GM21619 (cell line): ENCODE measurements around the gene KNTC1.
A peak's percentile ranks its signal among the peaks of the same experiment; 100 is the strongest.
"Not testable (repeated sequence)": the region's sequence is repeated elsewhere in the genome, so short reads cannot be mapped to it uniquely, and the experiment has no call there.

Experiments used
- ATAC-seq: cut with Tn5 transposase; IDR thresholded peaks from one replicate; pipeline ENCODE4 v1.9.1; 2021; ENCODE audit not compliant: unreplicated experiment

Gene KNTC1, protein sequence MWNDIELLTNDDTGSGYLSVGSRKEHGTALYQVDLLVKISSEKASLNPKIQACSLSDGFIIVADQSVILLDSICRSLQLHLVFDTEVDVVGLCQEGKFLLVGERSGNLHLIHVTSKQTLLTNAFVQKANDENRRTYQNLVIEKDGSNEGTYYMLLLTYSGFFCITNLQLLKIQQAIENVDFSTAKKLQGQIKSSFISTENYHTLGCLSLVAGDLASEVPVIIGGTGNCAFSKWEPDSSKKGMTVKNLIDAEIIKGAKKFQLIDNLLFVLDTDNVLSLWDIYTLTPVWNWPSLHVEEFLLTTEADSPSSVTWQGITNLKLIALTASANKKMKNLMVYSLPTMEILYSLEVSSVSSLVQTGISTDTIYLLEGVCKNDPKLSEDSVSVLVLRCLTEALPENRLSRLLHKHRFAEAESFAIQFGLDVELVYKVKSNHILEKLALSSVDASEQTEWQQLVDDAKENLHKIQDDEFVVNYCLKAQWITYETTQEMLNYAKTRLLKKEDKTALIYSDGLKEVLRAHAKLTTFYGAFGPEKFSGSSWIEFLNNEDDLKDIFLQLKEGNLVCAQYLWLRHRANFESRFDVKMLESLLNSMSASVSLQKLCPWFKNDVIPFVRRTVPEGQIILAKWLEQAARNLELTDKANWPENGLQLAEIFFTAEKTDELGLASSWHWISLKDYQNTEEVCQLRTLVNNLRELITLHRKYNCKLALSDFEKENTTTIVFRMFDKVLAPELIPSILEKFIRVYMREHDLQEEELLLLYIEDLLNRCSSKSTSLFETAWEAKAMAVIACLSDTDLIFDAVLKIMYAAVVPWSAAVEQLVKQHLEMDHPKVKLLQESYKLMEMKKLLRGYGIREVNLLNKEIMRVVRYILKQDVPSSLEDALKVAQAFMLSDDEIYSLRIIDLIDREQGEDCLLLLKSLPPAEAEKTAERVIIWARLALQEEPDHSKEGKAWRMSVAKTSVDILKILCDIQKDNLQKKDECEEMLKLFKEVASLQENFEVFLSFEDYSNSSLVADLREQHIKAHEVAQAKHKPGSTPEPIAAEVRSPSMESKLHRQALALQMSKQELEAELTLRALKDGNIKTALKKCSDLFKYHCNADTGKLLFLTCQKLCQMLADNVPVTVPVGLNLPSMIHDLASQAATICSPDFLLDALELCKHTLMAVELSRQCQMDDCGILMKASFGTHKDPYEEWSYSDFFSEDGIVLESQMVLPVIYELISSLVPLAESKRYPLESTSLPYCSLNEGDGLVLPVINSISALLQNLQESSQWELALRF (N-terminal part only)

DNA sequence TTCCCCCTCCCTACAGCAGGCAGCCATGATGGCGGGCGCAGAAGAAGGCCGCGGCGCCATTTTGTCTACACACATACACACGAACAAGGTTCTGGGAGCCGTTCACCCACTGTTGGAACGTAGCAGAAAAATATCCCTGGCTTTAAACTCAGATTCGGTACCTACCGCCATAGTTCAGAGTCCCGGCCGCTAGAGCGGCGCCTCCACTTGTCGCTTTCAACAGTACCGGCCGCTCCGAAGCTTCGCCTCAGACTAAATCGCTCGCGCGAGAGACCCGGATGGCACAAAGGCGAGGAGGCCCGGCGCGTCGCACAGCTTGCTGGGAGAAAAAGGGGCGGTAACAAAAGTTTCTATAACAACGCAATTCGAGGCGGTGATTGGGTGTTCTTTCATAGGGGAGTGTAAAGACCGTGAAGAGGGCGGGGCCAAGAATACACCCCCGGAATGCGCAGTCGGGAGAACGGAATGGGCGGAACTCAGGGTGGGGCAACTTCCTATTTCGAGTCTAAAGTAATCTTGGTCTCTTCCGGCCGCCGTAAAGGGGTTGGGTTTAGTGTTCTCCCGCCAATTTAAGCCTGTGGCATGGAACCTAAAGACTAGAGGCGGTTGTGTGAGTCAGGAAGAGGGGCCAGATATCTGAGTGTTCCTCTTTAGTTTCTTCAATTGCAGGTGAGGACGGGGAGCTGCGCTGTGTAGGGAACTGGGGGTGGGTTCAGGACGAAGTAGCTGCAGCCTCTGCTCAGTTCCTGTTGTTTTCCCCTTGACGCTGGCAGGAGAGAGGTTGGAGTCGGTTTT lies at the start of gene KNTC1, which contains the start of gene RSRC2:
TSS of gene KNTC1 (plus strand) at position 567 of the 795 bp plus-strand sequence. CDS start 2,815 bp downstream, outside the sequence.
TSS of gene RSRC2 (minus strand) at position 254 of the 795 bp plus-strand sequence. CDS start at position 171, 83 bp downstream.
- peak; percentile 82 for ATAC-seq

DNA sequence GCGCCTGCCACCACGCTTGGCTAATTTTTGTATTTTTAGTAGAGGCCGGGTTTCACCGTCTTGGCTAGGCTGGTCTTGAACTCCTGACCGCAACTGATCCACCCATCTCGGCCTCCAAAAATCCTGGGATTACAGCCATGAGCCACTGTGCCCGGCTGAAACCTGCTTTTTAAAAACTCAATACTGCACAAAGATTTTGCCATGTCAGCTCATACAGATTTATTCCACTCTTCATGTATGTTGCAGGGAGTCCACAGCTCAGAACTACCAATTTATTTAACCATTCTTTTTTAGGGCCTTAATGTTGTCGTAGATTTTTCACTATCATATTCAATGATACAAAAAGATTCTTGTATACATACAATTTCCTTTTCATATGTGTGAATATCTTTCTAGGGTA lies 46.3 kb upstream of the KNTC1 start:
- ATAC-seq: no peak

DNA sequence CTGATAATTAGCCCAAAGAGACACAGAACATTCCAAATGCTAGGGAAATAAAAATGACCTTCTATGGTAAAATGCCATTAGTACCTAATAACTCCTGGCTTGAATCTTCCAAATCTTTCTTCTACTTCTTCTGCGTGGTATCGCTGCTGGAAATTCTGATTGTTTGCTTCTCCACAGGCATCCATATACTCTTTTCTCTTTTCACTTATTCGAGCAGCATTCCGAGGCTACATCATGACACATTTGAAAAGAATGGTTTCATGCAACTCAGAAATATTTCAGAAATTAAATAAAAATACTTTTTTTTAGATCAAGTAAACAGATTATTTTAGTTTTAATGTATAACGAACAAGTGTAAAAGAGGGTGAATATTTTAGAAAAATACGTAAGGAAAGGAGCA lies 45.2 kb upstream of the KNTC1 start:
- no peak for ATAC-seq

DNA sequence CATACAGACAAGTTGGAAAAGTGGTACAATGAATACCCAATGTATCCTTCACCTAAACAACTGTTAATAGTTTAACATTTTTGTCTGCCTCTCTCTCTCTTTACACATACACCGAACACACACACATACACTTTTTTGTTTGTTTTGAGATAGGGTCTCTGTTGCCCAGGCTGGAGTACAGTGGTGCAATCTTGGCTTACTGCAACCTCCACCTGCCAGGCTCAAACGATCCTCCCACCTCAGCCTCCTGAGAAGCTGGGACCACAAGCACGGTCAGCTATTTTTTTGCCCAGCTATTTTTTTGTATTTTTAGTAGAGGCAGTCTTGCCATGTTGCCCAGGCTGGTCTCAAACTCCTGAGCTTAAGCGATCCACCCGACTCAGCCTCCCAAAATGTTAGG lies 43.1 kb upstream of the KNTC1 start:
- no peak for ATAC-seq

DNA sequence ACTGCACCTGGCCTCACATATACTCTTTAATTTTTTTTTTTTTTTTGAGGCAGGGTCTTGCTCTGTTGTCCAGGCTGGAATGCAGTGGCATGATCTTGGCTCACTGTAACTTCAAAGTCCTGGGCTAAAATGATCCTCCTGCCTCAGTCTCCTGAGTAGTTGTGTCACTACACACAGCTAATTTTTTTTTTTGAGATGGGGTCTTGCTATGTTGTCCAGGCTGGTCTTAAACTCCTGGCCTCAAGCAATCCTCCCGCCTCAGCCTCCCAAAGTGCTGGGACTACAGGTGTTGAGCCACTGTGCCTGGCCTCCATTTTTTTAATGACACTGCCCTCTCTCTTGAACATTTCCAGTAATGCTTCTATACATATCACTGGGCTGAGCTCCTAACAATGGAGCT lies 42.7 kb upstream of the KNTC1 start:
- not testable (repeated sequence) for ATAC-seq

DNA sequence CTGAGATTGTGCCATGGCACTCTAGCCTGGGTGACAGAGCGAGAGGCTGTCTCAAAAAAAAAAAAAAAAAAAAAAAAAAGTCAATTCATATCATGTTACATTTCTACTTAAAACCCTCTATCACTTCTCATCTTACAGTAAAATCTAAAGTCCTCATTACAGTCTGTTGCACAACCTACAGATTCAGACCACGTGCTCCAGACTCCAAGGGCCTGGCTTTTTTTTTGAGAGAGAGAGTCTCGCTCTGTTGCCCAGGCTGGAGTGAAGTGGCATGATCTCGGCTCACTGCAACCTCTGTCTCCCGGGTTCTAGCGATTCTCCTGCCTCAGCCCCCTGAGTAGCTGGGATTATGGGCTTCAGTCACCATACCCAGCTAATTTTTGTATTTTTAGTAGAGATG lies 40.7 kb upstream of the KNTC1 start:
- not testable (repeated sequence) for ATAC-seq

DNA sequence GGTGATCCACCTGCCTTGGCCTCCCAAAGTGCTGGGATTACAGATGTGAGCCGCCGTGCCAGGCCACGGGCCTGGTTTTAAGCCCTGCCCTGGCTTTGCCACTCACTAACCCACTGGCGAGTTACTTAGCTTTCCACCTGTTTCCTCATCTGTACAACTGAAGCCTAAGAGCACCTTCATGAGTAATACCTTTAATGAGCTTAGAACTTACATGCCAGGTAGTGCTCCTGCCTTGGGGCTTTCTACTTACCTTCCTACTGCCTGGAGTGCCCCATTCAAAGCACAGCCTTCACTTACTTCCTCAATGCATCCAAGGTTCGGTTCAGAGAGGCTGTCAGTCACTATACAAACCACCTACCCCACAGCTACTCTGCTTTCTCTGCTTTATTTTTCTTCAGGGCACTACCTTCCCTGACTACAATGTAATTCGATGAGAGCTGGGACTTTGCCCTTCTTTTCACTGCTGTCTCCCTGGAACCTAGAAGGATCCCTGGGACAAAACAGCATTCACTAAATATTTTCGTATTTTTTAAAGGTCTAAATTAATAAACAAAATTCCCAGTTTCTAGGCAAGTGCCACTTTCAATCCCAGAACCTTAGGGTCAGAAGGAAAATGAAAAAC lies 40.1 kb upstream of the KNTC1 start:
- no peak for ATAC-seq

DNA sequence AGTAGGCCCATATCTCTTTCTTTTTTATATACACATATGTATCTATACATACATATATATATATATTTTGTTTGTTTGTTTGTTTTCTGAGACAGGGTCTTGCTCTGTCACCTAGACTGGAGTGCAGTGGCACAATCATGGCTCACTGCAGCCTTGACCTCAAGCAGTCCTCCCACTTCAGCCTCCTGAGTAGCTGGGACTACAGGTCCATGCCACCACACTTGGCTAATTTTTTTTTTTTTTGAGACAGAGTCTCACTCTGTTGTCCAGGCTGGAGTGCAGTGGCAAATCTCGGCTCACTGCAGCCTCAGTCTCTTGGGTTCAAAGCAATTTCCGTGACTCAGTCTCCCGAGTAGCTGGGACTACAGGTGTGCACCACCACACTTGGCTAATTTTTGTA lies 39.2 kb upstream of the KNTC1 start:
- ATAC-seq: not testable (repeated sequence)

DNA sequence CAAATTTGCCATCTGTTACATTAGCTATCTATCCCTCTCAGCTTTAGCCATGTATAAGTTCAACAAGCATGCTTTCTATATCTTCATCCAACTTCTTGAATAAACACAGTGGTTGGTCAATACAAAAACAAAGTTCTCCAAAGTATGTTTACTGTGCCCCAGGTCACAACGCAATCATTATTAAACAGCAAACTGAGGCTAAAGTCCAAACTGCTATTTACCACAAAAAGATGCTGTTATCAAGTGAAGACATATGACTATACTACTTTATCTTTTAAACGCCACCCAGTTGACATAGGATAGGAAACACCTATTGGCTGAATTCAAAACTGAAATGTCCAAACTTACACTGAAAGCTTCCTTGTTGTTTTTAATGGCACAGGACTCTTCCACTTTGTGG lies 38.0 kb upstream of the KNTC1 start:
- no peak for ATAC-seq

DNA sequence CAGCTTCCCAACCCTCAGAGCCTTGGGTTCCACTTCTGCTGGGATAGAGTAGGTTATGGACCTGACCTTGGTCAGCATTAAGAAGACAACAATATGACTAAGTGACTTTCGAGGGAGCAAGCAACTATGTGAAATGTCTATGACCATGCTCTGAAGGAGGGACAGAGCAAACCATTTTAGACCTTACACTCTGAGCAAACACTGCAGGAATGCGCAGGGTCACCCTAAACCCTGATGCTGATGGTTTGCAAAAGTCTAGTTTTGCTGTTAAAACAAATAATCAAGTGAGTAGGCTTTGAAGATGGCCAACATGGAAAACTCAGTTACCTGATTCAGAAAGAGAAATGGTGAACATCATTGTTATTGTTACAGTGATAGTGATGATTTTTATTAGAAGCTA lies 35.1 kb upstream of the KNTC1 start:
- ATAC-seq: no peak

DNA sequence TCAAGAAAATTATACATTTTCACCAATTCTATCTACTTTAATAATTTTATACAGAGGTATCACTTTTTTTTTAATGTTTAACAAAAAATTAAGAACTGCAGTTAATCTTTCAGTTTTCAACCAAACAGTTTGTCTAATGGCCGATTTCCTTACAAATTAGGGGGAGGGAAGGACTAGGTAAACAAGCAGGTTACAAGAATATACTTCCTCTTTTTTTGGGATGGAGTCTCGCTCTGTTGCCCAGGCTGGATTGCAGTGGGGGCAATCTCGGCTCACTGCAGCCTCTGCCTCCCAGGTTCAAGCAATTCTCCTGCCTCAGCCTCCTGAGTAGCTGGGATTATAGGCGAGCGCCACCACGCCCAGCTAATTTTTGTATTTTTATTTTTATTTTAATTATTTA lies 33.8 kb upstream of the KNTC1 start:
- not testable (repeated sequence) for ATAC-seq

DNA sequence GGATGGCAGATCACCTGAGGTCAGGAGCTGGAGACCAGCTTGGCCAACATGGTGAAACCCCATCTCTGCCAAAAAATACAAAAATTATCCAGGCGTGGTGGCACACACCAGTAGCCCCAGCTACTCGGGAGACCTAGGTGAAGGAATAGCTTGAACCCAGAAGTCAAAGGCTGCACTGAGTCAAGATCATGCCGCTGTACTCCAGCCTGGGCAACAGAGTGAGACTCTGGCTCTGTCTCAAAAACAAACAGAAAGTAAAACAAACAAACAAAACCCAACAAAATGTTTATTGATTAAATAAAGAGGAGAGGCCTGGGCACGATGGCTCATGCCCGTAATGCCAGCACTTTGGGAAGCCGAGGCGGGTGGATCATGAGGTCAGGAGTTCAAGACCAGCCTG lies 31.8 kb upstream of the KNTC1 start:
- no peak for ATAC-seq

DNA sequence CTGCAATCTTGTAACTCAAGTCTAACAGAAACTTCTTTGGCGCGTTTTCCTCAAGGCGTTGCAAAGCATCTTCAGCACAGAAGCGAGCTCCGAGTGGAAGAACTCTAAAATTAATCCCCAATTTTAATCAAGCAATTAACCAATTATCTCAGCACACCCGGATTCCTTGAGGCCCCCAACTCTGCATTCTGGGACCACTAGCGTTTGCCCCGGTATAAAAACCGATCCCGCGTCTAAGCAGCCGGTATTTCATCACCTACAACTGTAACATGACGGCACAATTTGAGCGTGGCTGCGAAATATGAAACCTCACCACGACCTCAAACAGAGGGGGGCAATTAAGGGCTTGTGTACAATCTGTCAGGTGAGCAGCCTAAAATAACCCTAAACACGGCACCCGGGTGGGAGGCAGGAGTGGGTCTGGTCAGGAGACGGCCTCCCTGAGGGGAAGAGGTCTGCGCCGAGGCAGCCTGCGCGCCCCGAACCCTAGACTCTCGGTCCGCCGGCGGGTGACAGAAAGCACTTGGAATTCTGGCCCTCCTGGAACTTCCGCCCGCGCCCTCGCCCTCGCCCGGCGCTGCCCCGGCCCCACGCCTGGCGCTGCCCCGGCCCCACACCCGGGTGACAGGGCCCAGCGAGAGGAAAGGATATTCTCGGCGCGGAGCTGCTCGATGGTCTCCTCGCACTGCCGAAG lies 26.9 kb upstream of the KNTC1 start:
- peak; percentile 19 for ATAC-seq

DNA sequence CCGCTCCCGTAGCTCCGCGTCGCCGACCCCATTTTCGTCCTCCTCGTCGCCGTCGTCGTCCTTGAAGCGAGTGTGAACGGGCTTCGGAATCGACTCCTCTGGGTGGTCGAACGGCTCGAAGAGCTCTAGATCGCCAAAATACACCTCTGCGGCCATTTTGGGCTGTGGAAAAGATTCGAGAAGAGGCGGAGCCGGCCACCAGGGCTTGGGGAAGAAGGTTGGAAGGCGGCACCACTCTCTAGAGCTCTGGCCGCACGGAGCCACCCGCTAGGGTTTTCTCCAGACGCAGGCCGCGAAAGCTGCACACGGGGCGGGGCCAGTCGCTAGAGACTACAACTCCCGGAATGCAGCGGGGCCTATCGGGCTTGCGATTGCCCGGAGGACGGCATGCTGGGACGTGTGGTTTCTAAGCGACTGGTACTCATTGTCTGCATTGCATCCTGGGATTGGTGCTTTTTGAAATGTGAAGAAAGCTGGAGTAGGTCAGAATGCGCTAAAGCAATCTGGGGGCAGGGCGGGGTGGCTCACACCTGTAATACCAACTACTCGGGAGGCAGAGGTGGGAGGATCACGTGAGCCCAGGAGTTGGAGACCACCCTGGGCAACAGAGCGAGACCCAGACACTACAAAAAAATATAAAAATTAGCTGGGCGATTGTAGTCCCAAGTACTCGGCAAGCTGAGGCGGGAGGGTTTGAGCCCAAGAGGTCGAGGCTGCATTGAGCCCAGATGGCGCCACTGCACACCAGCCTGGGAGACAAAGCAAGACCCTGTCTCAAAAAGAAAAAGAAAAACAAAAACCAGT lies 26.2 kb upstream of the KNTC1 start, which contains the start of gene ZCCHC8:
TSS of gene ZCCHC8 (minus strand) at position 248 of the 804 bp plus-strand sequence. CDS start at position 156, 92 bp downstream.
- ATAC-seq: peak; percentile 91

DNA sequence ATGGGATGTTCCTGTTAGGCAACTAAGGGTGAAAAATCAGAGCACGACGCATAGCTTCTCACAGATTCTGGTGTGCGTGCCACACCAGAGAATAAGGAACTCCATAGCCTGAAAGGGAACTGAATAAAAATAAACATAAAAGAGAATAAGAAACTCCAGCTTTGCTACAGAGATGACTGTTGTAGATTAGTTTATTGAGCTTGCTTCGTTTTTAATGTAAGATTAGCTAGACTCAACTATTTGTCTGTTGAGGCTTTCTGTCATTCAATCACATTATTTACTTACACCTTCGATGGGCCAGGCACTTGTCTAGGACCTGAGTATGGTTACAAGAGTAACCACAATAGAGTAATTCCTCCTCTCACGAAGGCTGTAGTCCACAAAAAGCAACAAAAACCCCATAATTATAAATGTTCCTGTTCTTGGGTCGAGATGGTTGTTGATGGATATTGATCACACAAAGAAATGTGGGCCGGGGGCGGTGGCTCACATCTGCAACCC lies 25.5 kb upstream of the KNTC1 start:
- no peak for ATAC-seq

DNA sequence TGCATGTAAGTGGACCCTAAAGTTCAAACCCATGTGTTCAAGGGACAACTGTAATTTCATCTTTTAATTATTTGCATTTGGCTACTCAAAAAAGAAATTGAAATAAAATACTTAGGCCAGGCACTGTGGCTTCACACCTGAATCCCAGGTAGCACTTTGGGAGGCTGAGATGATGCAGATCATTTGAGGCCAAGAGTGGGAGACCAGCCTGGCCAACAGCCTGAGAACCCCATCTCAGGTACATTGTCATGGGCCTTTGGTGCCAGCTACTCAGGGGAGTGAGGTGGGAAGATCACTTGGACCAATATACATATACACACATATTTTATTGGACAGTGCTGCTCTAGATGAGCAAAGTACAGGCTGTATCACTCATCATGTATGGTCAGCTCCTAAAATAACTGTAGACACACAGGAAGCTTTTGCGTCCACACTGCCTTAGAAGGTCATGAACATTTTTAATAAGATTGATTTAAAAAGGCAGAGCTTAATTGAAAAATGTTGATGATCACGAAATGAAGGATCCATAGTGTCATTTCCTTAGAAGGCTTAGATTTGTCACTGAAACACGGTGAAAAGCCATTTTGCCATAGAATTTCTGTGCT lies 23.8 kb upstream of the KNTC1 start:
- no peak for ATAC-seq

DNA sequence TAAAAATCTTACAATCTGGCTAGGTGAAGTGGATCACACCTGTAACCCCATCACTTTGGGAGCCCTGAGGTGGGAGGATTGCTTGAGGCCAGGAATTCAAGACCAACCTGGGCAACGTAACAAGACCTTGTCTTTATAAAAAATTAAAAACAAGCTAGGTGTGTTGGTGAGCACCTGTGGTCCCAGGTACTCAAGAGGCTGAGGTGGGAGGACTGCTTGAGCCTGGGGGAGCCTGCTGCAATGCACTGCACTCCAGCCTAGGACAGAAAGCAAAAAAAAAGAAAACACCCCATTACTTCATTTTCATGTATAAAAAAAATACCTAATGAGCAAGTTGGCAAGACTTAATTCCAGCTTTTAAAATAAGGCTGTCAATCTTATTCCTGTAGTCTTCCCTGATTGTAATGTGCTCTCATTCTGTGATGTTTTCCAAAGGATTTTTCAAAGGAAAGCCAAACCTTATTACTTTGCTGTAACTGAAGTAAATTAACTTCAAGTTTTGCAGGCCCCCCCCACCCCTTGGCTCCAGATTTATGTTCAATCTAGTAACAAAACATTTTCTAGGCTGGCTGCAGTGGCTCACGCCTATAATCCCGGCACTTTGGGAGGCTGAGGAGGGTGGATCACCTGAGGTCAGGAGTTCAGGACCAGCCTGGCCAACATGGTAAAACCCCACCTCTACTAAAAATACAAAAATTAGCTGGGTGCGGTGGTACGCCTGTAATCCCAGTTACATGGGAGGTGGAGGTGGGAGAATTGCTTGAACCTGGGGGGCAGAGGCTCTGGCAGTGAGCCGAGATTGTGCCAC lies 23.1 kb upstream of the KNTC1 start:
- no peak for ATAC-seq
